8988T (cell line): Measurements from ENCODE around the gene AKT1S1.

ENCODE experiments used
- DNase-seq: peaks from one replicate; pipeline ENCODE4 v3.0.0; 2011

Gene AKT1S1

DNA sequence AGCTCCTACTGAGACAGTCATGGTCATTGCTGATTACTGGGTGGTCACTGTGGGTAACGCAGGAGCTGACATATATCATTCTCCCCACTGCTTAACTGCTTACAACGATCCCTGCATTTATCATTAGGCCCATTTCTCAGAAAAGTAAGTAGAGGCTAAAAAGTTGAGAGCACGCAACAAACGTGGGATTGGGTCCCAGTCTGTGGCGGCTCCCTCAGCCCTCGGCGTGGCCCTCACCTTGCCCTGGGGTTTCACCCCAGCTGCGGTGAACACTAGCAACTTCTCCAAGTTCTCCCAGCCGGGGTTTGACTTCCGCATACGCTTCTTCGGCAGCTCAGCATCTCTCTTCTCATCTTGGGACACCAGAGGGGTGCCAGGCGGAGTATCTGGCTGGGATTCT, 12.3 kb downstream of the AKT1S1 start:
- no peak for DNase-seq

DNA sequence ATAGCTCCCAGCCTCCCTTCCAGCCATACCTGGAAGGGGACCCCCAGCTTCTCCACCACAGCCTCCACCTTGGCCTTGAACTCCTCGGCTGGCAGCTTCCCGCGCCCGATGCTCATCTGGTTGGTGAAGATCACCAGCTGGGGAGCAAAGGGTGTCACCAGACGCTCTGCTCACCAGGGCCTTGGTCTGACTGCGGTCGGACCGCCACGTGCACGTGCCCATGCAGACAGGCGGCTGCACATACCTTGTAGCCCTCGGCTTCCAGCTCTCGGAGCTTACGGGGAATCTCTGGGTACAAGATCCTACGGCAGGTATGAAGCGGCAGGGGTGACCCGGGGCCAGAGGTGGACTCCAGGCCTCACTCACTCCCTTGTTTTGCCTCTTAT, 13.2 kb downstream of the AKT1S1 start:
- DNase-seq = no peak

DNA sequence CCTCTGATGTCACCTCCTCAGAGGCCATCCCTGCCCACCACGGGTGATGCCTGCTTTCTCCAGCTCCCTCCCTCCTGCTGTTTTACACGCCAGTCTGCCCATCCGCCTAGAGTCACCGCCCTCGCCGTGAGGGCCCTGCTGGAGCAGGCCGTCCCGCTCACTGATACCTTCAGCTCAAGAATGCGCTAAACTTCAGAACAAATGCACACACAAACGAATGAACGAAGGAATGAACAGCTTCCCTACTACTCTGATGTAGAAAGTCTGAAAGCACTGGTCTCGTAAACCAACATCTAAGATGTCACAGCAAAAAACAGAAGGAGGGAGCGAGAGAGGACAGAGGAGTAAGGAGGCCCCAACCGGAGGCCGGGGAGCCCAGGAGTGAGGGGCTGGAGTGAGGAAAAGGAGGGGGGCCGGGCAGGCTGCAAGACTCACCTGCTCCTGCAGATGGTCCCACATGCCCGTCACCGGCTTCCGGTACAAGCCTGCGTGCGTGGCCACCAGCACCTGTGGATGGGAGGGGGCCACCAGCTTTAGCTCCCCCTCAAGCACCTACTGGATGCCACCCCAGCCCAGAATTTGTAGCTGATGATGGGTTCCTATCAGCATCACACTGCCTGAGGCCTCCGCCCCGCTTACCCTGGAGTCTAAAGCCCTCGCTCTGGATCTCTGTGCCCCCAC, 13.8 kb downstream of the AKT1S1 start:
- no peak for DNase-seq

DNA sequence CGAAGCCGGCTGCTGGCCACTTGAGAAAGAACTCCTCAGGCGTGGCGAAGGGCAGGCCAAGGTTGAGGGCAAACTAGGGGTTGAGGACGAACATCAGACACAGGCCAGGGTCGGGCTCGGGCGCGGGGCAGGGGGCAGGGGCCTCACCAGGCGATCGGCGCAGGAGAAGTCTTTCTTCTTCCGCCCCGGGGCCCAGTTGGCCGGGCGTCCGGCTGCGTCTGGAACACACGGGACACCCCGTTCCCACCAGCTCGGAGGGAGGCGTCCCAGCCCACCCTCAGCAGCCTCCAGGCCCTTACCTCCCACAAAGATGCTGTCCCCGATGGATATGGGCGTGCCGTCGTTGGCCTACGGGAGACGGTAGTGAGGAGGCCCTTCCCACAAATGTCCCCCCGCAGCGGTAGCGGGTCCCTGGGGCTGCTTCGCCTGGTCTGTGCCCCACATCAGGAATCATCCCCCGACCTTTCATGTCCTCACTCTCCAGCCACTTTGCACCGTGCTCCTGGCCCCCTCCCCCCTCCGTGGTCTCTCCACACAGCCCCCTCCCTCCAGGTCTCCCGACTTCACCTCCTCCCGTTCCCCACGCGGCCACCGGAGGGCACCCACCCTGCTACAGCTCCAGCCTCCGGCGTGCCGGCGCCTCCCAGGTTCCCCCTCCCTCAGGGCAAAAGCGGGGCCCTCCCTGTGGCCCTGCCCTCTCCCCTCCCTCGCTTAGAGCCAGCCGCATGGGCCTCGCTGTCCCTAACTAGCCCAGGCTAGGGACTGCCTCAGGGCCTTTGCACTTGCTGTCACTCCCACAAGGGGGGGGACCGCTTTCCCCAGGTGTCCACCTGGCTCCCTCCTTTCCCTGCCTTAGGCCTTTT, 14.5 kb downstream of the AKT1S1 start:
- peak; percentile 62 for DNase-seq

DNA sequence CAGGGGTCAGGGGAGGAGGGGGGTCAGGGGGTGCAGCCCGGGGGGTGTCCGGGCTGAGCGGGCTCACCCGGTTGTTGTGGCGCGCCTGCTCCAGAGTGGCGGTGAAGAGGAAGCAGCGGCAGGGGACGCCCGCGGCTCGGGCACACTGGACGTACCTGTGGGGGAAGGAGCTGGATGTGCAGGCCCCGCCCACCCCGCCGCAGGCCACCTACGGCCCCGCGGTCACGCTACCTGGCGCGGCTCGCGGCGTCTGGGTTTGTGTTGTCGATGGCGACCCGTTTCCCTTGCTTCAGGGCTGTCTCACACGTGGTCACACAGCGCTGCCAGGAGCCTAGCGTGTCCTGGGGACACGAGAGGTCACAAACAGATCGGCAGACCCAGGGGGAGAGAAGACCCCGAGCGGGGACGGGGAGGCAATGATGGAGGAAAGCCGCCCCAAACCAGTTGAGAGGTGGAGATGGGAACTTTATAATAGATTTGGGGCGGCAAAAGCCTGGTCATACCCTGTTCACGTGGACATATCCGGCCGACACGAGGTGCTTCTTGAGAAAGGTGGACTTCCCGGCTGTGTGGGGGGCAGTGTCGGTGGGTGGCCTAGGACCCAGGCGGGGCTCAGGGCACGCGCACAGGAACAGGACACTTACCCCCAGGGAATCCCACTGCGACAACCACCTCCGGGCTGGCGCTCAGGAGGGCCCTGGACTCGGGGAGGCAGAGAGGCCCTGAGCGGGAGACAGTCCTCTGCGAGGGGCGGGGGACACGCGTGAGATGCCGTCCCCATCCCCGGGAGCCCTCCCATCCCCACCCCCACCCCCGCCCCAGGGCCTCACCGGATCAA, 15.4 kb downstream of the AKT1S1 start:
- DNase-seq = no peak

DNA sequence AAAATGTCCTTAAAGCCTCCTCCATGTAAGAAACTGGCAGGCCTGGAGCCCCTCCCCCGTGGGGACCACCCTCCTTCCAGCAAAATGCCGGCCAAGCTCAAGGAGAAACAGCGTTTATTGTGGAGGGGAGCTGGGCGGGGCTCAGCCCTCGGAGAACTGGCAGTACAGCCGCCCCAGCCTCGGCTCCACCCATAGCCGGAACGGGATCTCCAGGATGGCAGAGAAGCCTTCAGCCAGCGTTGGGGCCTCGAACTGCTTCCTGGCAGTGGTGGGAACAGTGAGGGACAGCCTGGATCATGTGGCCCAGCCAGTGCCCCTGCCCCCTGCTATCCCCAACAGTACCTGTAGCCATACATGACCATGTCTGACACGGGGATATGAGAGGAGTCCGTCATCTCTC, 16.0 kb downstream of the AKT1S1 start:
- DNase-seq = peak; percentile 54

DNA sequence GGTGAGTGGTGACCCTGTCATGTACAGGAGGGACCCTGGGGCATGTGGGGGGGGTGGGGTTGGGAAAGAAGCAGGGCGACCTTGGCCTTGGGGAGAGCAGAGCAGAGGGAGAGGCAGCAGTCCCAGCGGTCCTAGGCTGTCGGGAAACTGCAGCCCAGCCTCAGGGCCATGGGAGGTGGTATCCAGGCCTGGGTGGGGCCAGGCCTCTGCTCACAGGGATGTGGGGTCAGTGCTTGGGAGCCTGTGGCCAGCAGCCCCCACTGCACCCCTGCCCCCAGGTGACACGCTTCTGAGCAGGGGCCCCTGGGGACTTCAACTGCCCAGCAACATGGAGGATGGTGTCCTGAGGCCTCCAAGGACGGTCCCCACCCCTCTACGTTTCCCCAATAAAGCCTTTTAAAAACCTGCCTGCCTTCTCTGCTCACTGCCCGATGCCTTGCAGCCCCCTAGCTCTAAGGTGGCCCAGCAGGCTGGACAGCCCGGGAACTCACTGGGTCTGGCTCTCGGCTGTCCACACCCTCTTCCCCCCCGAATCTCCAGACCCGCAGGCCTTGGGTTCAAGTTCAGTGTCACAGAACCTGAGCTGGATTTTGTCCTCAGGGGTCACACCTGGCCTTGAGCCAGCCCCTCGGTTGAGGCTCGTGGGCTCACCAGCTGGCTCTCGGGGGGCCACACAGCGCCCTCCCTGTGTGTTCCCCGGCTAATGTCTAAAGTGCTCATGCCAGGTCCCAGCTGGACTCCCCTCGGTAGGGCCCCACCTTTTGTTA, 16.6 kb downstream of the AKT1S1 start:
- DNase-seq = no peak

DNA sequence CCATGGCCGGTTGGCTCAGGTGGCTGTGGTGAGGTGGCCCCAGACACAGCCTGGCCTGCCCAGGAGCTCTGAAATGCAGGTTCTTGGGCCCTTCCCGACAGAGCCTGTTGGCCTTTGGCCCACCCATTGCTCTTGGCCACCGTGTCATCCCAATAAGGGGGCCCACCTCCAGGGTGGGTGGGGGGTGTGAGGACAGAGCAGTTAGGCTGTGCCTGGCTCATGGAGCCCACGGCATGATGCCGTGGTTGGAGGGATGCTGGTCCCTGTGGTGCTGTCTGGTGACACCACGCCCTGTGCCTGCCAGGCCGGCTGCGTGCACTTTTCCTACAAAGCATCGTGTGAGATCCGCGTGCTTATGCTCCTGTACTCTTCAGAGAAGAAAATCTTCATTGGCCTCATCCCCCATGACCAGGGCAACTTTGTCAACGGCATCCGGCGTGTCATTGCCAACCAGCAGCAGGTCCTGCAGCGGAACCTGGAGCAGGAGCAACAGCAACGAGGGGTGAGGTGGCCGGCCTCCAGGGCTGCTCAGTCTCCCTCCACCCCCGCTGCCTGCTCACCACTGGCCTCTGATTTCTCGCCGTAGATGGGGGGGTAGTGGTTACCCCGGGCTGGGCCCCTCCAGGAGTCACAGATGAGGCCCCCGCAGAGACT, 17.3 kb downstream of the AKT1S1 start:
- no peak for DNase-seq

DNA sequence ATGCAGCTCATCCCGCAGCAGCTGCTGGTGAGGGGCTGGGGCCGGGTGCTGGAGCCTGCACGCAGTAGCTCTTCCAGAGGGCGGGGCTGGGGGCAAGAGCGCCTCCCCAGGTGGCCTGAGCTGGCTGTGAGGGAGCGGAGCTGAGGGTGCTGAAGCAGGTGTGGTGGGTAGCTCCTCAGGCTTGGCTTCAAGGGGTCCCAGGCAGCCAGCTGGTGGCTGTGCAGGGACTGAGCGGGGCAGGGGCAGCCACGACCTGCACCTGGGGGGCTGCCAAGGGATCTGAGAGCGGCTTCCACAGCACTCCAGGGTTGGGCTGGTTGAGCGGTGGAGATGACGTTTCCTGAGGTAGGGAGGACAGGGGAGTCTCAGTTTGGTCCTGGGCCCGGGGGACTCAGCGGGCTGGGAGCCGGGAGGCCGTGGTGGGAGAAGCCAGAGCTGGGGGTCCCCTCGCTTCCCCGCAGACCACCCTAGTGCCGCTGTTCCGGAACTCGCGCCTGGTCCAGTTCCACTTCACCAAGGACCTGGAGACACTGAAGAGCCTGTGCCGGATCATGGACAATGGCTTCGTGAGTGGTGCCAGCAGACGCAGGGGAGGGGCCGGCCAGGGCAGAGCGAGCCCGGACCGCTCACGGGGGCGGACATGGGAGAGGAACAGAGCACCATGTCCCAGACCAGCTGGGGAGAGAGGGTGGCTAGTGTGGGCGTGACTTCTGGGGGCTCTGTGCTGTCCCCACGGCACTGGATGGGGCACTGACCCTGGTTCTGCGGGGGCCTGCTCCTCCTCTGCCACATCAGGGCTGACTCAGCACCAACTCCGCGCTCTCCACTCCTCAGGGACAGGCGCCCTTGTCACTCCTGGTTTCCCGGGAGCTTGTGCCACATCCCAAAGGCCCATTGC, 18.8 kb downstream of the AKT1S1 start:
- DNase-seq = no peak

DNA sequence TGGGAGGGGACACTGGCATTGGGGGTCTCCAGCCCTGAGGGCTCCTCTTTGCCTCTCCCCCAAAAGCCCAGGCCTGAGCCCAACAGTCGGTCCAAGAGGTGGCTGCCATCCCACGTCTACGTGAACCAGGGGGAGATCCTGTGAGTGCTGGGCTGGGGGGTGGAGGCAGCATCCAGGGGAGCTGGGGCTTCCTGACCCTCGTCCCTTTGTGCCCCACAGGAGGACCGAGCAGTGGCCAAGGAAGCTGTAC, 19.4 kb downstream of the AKT1S1 start:
- DNase-seq = no peak

DNA sequence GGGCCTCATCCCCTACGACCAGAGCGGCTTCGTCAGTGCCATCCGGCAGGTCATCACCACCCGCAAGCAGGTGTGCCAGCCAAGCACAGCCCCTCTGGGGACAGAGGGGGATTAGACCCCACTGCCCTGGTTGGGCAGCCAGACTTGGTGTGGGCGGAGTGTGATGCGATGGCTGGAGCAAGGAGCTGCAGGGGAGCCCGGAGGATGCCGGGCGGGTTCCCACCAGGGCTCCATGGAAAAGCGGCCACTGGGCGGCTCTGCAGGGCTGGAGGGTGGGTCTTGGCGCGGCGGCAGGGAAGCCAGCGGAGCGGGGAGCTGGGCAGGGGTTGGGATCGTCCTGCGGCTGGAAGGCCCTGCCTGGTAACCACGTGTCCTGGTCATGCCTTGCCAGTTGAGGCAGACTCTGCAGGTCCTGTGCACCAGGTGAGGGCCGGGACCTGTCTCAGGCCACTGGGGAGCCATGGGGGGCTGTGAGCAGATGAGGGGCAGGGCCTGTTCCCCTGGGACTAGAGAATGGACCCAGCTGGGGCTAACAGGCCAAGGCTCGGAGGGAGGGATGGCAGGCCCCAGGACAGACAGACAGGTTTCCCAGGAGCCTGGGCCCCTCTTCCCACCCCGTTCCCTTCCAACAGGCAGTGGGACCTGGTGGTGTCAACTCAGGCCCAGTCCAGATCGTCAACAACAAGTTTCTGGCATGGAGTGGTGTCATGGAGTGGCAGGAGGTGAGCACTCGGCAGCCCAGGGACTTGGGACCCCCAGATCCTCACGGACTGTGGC, 19.9 kb downstream of the AKT1S1 start:
- no peak for DNase-seq

DNA sequence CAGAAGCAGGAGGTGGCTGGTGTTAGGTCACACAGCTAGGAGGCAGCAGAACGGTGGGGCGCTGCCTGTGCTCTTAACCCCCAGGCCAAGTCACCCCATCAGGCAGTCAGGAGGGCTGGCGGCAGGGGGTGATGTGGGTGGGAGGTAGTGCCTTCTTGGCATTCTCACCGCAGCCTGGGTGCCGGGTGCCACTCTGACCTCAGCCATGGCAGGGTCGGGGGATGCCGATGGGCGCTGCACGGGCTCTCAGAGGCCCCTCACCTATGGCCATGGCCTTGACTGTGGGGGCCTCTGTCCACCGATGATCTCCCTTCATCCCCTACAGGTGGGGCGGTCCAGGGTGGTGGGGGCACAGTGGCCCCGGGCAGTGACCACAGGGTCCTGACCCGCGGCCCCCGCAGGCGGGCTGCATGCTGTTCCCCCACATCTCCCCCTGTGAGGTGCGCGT, 20.6 kb downstream of the AKT1S1 start:
- DNase-seq = no peak

DNA sequence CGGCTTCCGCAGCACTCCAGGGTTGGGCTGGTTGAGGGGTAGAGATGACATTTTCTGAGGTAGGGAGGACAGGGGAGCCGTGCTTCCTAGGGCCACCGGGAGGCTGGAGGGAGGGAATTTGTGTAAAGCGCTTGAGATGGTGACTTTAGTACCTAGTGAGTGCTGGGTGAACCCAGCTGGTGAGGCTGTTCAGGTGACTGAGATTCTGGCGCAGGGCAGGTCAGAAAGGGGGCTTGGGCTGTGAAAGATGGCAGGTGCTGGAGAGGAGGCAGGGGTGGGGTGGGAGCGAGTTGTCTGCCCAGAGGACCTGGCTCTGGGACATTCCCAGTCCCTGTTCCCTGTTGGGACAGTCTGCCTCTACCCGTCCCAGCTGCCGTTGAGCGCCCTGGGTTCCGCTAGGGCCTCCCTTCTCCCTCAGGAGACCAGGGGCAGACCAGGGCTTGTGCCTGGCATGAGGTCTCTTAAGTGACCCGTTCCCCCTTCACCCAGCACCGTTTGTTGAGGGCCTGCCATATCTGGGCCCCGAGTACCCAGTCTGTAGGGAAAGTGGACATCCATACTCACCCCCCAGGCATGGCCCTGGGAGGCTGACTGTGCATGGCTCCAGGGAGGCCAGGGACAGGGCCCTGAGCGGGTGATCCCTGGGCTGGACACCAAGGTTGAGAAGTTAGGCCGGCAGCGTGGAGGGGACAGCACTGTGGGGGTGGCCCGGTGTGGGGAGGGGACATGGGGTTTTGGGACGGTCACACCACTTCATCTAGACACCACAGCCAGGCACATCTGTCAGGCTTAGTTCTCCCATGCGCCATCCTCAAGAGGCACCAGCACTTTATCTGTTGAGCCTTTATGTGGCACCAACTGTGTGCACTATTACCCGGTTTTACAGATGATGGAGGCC, 21.2 kb downstream of the AKT1S1 start:
- no peak for DNase-seq

DNA sequence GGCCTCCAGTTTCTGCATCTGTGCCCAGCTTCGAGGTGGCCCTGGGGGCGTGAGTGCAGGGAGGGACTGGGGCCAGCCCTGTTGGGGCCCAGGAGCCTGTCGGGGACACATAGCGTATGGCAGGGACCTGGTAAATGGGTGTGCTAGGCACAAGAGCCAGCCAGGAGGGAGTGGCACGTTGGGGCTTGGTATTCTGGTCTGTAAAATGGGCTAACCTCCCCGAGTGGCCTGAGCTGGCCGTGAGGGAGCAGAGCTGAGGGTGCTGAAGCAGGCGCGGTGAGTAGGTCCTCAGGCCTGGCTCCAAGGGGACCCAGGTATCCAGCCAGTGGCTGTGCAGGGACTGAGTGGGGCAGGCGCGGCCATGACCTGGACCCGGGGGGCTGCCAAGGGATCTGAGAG, 21.9 kb downstream of the AKT1S1 start:
- DNase-seq = no peak

DNA sequence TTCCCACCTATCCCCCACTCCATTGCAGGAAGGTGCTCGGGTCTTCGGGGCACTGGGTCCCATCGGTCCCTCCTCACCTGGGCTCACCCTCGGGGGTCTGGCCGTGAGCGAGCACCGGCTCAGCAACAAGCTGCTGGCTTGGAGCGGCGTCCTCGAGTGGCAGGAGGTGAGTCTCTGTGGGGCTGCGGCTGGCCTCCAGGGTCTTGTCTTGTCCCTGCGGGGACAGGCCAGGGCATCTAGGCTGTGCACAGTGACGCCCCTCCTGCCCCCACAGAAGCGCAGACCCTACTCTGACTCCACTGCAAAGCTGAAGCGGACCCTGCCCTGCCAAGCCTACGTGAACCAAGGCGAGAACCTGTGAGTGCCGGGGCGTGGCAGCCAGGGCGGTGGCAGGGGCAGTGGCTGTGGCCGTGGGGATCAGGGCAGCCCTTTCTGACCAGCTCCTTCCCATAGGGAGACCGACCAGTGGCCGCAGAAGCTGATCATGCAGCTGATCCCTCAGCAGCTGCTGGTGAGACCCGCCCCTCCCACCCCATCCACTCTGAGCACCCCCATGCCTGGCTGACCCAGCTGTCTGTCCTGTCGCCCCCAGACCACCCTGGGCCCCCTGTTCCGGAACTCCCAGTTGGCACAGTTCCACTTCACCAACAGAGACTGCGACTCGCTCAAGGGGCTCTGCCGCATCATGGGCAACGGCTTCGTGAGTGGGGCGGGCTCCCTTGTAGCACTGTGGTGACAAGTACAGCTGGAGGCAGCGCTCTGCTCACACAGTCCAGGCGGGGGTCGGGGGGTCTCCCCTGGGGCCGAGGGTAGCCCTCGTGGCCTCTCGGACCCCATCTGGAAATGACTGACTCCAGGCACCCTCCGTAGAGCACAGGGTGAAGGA, 22.5 kb downstream of the AKT1S1 start:
- no peak for DNase-seq

DNA sequence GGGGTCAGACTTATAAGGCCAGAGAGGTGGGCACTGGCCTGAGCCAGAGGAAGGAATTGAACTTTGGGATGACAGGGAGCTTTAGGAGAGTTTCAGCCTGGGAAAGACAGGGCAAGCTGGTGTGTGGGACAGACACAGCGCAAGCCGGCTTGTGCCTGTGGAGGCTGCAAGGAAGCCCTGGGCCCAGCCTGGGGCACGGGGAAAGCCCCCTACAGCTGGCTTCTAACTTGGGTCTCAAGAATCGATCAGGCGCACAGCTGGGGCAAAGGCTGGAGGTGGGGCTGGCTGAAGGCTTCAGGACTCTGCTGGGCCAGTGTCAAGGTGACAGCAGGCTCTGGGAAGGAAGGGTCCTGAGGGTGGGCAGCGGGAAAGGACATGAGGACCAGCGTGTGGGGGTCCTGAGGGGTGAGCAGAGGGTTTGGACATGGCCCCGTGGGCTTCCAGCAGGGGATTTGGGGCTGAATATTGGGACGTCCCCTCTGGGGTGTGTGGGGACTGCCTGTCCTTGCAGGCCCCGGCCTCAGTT, 23.2 kb downstream of the AKT1S1 start:
- no peak for DNase-seq

DNA sequence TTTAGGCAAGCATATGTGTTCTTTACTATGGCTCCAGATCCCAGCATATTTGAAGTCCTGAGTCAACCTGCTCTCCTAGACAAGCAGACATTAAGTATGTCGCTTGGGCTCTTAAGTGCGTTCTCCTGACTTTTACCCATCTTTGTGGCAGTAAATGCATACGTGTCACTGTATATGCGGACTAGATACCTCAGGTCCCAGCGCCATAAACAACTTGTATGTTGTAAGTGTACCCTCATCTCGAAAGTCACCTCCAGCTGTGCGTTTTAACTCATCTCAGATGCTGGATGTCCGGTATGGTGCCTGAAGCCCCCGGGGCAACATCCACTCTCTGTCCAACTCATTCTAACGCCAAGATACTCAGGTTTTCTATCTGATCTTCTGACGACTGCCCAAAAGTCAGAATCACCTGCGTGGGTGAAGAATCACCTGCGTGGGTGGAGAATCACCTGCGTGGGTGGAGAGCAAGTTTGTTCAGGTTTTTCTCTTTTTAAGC, 24.5 kb downstream of the AKT1S1 start:
- no peak for DNase-seq
